H1 (cell line): ENCODE measurements around the gene SLC5A9. TPM values are rescaled to one million over a fixed set of nuclear protein-coding genes. Genes with fewer than 3 reads are reported as not detected.

Experiments
- polyA plus RNA-seq, 7 experiments: library from polyadenylated mRNA; depleted of rRNA in 3 of 7; stranded (reverse) in 5 of 7; unstranded in 2 of 7; fragments of >200 nt in 5 of 7; fragments of 200-250 nt in 2 of 7; gene quantifications; 1 replicate in 5 of 7; 2 replicates in 1 of 7; 4 replicates in 1 of 7; pipeline versions ENCODE4 v1.2.1 to v1.2.3, GENCODE V29; 2011 to 2013; ENCODE audit warnings: missing spikeins in 2 of 7, mixed read lengths in 2 of 7
- total RNA-seq: library from RNA; stranded (reverse); fragmentation: NEBNext Ultra II Directional; extraction: Animal tissue kit (Norgen Biotek cat#: 25700); gene quantifications from 2 replicates; pipeline ENCODE4 v1.2.1, GENCODE V29; 2021

SLC5A9 gene
- total and polyA plus RNA-seq, 2 of the 8 experiments (the other 6 are each of a cell fraction or from before 2014, with no cell fraction given): 0.03 TPM; not detected in 1

Other genes with a start within 250 kb of the SLC5A9 start
- gene TRABD2B, start 225.3 kb upstream of the SLC5A9 start, total RNA-seq: 3.4 and 3.5 TPM in 2 replicates
- gene TRABD2B, start 225.3 kb upstream of the SLC5A9 start, polyA plus RNA-seq (2011; rRNA removed): 0.95 and 1.5 TPM in 2 replicates
- 11.0 and 17.2 TPM in 2 replicates for gene SPATA6, start 249.5 kb downstream of the SLC5A9 start, total RNA-seq
- 2.4 and 3.1 TPM in 2 replicates for gene SPATA6, start 249.5 kb downstream of the SLC5A9 start, polyA plus RNA-seq (2011; rRNA removed)